T-helper 1 cell (primary cell): ENCODE results near the gene KNOP1.

Experiments used
- DNase-seq, 5 donors: peaks; one replicate each; pipeline ENCODE4 v3.0.0-alpha.2; 2012 to 2020
- total RNA-seq, 4 donors: gene quantifications; one replicate each; lab custom pipeline; 2026; lab: John Stamatoyannopoulos, UW

KNOP1 gene, protein sequence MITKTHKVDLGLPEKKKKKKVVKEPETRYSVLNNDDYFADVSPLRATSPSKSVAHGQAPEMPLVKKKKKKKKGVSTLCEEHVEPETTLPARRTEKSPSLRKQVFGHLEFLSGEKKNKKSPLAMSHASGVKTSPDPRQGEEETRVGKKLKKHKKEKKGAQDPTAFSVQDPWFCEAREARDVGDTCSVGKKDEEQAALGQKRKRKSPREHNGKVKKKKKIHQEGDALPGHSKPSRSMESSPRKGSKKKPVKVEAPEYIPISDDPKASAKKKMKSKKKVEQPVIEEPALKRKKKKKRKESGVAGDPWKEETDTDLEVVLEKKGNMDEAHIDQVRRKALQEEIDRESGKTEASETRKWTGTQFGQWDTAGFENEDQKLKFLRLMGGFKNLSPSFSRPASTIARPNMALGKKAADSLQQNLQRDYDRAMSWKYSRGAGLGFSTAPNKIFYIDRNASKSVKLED
- total RNA-seq = 11.3 to 25.2 (median 21.1) reads per million in 4 donors

DNA sequence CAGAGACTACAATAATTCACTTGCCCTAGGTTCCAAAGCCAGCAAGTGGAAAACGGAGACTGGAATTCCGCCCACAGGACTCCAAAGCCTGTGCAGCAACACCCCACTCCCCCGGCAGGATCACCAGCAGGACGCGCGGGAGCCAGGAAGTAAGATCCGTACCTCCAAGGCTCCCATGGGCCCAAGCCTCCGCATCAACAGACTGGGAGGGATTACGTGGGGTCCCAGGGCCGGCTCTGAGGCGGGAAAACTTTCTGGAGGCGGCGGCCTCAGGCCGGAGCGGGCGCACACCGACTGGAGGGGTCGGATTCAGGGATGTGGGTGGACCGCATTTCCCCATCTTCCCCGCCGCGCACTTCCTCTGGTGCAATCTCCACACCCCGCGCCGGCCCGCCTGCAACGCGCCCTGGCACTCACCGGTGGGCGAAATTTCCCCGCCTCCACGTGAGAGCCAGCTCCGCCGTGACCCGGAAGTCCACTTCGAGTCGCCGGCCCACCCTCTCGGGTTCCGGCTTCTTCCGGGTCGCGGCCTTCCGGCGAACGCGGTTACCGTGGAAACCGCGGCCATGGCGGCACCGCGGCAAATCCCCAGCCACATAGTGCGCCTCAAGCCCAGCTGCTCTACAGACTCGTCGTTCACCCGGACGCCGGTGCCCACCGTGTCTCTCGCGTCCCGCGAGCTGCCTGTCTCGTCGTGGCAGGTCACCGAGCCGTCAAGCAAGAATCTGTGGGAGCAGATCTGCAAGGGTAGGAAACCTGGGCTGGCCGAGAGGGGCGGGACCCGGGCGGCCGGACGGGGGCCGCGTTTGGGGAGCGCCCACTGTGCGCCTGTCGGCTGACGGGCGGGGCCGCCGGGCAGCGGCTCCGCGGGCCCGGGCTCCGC lies at the start of gene KNOP1, which contains the start of gene IQCK:
KNOP1 (minus strand) TSS at position 487 of the 883 bp plus-strand sequence. CDS start 3,192 bp downstream, outside the sequence.
IQCK (plus strand) TSS at position 531 of the 883 bp plus-strand sequence; CDS start at position 567, 36 bp downstream.
- DNase-seq = peak; percentile 82 to 90 (median 86)

DNA sequence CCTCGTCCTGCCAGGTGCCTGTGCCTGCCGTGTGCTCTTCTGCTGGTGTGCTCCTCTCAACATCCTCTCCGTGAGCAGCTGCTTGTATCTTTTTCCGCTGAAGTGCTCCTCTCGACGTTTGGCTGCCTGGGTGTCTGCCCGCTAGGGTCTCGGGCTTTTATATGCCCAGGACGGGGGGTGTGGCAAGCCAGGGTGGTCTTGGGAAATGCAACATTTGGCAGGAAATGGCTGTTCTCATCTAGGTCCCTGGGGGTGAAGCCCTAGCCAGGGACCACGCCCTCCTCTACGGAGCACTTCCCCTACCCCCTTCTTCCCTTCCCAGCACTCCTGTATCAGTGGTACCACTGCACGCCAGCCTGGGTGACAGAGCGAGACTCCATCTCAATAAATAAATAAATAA lies 49.5 kb upstream of the KNOP1 start:
- no peak for DNase-seq

DNA sequence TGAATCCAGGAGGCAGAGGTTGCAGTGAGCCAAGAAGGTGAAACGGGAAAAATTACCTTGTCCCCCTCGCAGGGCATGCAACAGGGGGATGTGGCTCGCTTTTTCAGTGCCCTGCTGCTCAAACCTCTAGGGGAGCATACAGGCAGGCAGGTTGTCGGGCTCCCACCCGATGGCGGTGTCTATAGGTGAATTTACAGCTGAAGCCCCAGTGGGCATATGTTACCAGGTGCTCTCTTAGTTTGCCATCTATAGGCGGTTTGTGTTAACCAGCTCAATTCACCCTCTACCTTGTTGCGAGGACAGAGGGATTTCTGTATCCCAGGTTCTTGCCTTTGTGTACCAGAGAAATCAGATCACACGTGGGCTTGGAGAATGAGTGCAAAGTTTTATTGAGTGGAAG lies 49.0 kb upstream of the KNOP1 start:
- DNase-seq = no peak

DNA sequence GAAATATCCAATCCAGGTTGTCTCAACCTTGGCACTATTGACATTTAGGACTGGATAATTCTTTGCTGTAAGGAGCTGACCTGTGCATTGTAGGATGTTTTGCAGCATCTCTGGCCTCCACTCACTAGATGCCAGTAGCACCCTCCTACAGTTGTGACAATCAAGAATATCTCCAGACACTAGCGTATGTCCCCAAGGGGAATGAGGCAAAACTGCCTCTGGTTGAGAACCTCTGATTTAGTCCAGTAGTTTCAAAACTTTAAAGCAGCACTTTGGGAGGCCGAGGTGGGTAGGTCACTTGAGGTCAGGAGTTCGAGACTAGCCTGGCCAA lies 48.5 kb upstream of the KNOP1 start:
- no peak for DNase-seq

DNA sequence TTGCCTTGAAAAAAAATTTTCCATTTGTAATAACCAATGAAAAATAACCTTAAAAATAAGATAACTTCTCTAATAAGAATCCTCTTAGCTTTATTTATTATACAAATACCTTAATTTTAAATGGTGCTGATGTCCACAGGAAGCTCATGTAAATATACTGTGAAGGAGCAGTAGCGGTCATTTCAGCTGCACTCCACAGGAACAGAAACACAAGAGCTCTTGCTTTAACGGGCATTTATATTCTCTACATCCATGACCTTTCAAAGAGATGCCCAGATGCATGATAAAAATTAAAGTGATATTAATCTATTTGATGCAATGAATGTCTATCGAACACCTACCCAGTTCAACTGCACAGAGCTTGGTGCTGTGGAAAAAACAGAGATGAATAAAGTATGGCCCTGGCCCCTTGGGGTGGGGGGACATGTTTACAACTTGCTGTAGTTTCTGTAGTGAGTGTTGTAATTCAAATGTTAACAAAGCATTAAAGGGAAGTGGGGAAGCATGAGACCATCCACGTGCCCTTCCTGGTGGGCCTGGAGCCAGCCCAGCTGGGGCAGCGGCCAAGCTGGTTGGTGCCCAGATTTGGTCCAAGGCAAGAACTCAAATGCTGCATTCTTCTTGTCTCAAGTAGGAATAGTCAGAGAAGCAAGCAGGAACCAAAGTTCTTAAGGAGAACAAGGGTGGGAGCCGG lies 48.0 kb upstream of the KNOP1 start:
- no peak for DNase-seq

GRCh38 chr16:19760356-19761060 lies 42.5 kb upstream of the KNOP1 start:
- DNase-seq = no peak

DNA sequence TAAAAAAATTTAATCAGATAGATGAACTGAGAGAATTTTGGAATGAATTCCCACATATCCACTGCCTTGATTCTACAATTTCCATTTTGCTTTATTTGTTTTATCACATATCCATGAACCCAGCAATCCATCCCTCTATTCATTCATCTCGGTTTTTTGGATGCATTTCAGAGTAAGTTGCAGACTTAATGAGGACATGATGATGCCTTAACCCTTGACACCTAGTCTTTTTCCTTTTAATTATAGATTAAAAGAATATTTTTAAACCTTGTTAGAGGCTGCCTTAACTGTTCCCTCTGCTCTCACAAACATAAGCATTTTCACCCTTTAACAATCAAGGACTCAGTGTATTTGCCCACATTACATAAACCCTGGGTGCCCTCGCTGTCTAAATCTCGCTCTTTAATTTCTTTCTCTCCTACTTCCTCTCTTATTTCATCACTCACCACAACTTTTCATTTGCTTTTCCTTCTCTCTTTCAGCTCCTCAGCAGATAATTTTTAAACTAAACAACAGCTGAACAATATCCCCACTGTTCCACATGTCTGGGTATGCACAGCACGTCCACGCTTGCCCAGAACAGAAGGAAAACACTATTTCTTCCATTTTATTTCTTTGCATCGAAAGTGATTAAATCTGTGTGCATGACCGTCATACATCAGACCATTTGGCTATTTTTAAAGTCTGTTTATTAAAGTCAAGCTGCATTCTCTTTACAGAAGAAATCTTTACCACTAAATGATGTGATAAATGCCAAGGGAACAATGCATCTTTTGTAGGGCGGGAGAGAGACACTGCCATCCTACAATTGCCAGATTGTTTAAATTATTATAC lies 40.0 kb upstream of the KNOP1 start:
- DNase-seq = no peak

- DNase-seq = no peak
Measured at GRCh38 chr16:19757026-19757425, 39.0 kb upstream of the KNOP1 start.

- no peak for DNase-seq
Measured at GRCh38 chr16:19755268-19755667, 37.2 kb upstream of the KNOP1 start.

GRCh38 chr16:19754644-19755036 lies 36.6 kb upstream of the KNOP1 start:
- no peak for DNase-seq

DNA sequence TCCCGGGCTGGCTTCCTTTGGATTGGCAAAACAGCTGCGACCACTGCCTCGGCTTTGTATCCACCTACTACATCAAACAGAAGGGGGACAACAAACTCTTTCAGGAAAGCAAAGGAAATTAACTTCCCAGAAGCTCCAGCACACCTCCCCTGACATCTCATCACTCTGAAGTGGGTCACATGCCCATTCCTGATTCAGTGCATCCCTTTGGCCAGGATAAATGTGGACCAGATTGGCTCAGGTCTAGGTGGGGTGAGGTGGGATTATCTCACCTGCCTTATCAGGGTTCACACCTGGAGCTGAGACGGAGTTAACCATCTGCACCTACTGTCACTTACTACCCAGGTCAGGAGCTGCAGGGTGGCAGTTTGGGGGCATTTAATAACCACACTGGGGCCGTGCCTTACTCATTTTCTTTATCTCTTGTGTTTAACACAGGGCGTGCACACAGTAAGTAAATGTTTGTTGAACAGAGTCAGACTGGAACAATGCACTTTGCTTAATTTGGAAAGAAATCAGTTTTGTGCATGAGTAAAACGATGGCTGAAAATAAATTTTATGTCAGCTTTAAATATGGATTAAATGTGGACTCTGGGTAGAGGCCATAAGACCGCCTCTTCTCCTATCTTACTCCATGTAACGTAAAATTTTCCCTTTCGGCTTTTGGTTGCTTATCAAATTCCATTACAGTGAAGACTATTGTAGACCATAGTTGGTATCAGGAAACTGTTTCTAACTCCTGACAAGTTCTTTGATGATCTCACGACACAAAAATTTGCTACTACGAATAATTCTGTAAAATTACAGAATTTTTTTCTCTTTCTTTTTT lies 36.0 kb upstream of the KNOP1 start:
- no peak for DNase-seq

DNA sequence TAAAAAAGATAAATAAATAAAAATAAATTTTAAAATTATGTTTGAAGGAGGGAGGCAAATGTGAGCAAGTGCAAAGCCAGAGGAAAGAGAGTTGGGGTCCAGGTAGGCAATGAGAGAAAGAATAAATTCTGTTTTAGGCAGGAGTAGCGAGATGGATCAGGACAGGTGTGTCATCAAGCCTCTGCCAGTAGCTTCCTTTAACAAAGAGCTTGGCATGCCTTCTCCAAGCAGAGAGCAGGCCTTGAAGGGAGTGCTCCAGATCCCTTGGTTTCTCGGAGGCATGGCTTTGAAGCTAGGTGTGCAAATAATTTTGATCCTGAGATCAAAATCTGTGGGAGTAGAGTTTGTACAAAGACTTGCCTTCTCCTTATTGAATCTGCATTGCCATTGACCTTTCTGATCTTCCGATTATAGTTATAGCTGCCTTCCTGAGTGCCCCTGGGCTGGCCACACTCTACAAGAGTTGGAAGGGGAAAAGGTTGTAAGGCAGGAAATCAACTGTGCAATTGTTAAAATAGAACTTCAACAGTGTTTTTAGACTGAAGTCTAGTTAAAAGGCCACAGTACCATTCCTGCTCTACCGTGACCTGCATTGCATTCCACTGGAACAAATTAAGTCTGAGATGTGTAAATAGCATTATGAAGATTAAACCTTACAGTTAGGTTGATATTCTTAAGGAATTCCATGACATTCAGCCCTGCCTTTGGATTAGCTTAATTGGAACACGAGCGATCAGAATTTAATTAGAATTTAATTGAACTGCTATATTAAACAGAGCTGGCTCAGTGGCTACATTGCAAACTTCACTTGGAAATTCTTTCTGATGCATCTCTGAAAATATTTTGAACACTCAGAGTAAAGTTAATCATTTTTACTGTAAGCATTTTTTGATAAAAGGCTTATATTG lies 33.7 kb upstream of the KNOP1 start:
- DNase-seq = no peak

GRCh38 chr16:19749571-19750080 lies 31.6 kb upstream of the KNOP1 start:
- DNase-seq = no peak

DNA sequence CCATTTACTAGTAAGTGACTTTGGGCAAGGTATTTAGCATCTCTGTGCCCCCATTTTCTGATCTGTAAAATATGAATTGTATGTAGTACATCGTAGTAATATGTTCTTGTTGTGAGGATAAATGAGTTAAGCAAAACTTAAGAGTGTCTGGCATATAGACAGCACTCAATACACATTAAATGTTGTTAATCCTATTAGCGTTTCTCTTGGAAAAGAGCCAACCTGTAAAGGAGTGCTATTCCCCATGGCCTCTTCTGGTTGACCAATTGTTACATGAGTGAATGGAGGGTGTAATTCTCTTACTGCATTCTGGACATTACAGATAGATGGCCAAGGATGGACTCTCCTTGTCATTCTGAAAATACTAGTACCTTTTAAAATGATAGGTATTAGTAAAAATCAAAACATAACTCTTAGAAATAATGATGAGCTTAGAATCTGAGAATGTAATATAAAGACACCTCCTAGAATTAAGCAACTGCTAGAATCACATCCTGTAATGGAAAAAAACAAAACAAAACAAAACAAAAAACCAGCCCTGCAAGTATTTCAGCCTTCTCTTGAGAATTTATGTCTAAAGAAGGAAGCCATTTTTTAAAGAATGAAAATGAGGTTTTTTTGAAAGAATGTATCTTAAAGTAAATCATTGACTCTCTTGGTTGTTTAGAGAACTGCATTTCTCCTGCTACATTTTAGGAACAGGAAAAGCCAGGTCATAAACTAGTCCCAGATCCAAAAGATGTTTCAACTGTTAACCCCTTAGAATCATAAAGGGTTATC lies 30.6 kb upstream of the KNOP1 start:
- DNase-seq = no peak

GRCh38 chr16:19746561-19746960 lies 28.5 kb upstream of the KNOP1 start:
- no peak for DNase-seq

- no peak for DNase-seq
Measured at GRCh38 chr16:19745286-19746010, 27.4 kb upstream of the KNOP1 start.

- DNase-seq = no peak
Measured at GRCh38 chr16:19744670-19745069, 26.6 kb upstream of the KNOP1 start.

GRCh38 chr16:19743816-19744159 lies 25.8 kb upstream of the KNOP1 start:
- DNase-seq = no peak
